ENCODE results near the gene PTK7.

PTK7 gene

GRCh38 chr6:43181621-43181941 is 105.5 kb downstream of the PTK7 start:
- no peak for FAIRE-seq

DNA sequence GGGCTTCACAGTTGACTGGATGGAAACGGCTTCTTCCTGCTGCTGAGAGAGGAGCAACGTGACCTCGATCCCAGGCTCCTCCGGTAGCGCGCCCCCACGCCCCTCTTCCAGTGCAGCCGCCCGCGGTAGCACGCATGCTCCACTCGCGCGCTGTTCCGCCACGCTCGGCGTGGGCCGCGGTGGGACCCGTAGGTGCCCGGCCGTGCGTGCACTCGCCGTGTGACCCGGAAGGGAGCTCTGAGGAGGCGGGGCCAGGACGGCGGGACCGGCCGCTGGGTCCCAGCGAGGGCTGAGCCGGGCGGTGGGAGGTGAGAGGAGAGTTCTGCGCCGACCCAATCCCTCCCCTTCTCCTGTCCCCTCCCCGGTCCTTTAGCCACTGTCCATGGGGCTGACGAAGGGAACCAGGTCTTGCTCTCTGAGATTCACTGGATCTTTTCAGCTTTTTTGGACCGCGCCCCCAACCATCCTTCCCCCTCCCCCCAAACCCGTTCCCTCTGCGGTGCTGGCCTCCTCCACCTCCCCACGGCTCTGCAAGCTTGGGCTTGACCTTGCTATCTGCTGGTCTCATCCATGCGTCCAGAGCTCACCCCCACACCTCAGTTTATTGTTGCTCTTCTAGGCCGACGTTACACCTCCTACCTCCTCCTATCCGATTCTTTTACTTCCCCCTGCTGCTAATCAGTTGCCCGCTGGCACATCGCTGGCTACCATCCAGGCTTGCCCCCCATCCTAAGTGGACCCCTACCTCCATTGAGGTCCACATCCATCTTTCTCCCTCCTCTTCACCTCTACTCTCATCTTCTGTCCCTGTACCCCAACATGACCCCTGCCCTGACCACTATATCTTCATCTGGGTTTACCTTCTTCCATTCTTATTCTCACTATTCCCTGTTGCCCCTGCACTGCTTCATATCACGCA is 106.1 kb downstream of the PTK7 start, which contains the start of gene CUL9:
Gene CUL9 (plus strand): TSS at position 255 of the 919 bp plus-strand sequence. CDS start 2,115 bp downstream, outside the sequence.
- no peak for FAIRE-seq

- no peak for FAIRE-seq
These were observed 107.3 kb downstream of the PTK7 start for GRCh38 chr6:43183441-43183840.

DNA sequence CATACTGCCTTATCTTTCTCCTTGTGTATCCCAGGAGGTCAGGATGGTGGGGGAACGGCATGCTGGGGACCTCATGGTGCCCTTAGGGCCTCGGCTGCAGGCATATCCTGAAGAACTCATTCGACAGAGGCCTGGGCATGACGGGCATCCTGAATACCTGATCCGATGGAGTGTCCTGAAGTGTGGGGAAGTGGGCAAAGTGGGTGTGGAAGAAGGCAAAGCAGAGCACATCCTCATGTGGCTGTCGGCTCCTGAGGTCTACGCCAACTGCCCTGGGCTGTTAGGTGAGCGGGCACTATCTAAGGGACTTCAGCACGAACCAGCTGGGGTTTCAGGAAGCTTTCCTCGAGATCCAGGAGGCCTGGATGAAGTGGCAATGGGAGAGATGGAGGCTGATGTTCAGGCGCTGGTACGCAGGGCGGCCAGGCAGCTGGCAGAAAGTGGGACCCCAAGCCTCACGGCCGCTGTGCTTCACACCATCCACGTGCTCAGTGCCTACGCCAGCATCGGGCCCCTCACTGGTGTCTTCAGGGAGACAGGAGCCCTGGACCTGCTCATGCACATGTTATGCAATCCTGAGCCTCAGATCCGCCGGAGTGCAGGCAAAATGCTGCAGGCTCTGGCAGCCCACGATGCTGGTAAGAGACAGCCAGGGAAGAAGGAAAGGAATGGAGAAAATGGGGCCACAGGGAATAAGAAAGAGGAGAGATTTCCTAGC is 108.3 kb downstream of the PTK7 start:
- no peak for FAIRE-seq

DNA sequence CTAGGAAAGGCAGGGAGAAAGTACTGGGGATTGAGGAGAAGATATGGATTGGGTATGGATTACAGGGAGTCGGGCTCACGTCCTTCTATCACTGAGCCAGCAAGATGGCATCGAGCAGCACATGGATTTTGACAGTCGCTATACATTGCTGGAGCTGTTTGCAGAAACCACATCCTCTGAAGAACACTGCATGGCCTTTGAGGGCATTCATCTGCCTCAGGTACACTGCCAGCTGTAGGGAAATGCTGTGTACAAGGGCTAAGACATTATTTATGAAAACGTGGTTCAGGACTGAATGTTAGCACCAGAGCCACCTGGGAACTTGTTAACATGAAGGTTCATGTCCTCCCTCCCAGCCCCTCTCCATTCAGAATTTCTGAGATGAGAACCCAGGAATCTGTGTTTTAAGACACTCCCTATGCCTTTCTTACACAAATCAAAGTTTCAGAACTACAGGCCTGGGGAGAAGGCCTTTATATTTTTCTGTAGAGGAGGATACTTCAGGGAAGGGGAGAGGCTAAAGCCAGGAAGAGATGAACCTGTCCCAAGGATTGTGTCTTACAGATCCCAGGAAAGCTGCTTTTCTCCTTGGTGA is 109.4 kb downstream of the PTK7 start:
- no peak for FAIRE-seq

- FAIRE-seq = no peak
These were observed 109.9 kb downstream of the PTK7 start for GRCh38 chr6:43186019-43186418.

DNA sequence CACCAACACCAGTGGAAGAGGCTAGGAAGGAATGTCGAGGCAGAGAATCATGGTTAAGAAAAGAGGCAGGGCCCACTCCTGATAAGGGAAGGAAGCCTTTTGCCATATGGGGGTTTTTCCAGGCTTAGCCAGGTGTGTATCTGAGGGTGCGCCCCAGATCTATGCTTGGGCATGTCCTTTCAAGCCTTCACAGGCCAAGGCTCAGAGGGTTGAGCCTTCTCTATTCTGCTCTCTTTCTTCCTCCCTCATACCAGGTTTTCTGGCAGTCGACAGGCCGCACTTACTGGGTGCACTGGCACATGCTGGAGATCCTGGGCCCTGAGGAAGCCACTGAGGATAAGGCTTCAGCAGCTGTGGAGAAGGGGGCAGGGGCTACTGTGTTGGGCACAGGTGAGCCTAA is 110.6 kb downstream of the PTK7 start:
- no peak for FAIRE-seq

DNA sequence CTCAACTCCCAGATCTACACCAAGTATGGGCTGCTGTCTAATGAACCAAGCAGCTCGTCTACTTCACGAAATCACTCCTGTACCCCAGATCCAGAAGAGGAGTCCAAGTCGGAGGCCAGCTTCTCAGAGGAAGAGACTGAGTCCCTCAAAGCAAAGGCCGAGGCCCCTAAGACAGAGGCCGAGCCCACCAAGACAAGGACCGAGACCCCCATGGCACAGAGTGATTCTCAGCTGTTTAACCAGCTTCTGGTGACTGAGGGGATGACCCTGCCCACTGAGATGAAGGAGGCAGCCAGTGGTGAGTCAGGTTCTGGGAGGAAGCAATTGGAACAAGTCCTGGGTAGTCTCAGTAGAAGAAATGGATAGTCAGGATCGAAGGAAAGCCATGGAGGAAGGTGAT is 111.7 kb downstream of the PTK7 start:
- FAIRE-seq = no peak

DNA sequence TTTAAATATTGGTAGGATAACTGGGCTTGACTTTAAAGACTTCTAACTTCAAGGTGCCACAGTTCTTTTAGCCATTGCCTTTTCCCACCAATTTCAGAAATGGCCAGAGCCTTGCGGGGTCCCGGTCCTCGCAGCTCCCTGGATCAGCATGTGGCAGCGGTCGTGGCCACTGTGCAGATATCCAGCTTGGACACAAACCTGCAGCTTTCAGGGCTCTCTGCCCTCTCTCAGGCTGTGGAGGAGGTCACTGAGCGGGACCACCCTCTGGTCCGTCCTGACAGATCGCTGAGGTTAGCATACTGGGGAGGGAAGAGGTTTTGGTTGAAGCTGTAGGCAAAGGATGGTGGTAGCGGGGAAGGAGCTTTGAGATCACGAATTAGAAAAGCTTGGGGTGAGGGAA is 112.3 kb downstream of the PTK7 start:
- no peak for FAIRE-seq

DNA sequence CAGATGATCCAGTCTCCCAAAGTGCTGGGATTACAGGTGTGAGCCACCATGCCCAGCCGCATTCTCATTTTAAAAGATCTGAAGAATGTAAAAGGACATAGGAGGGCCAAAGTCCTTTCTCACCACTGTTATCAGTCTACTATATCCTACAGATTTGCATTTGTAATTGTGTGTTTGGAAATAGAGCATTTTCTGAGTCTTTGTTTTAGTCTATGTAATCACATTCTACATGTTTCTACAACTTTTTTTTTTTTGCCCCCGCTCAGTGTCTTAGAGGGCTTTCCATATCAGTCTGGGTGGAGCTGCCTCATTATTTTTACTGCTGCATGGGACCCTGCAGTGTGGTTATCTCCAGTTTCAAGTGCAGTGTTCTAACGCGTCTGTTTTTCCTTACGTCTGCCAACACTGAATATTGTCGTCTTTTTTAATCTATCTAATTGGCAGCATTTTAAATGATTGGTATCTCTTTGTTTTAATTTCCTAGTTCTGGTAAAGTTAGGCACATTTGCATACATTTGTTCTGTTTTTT is 113.7 kb downstream of the PTK7 start:
- no peak for FAIRE-seq

DNA sequence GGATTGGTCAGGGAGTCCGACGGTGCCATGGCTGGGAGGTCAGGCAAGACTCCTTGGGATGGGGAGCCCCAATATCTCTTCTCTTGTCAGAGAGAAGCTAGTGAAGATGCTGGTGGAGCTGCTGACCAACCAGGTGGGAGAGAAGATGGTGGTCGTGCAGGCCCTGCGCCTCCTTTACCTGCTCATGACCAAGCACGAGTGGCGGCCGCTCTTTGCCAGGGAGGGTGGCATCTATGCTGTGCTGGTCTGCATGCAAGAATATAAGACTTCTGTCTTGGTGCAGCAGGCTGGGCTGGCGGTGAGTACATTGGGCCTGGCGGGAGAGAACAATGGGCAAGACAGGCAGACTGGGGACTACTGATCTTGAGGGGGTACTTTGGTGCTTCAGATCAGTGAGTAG is 116.8 kb downstream of the PTK7 start:
- FAIRE-seq = no peak

DNA sequence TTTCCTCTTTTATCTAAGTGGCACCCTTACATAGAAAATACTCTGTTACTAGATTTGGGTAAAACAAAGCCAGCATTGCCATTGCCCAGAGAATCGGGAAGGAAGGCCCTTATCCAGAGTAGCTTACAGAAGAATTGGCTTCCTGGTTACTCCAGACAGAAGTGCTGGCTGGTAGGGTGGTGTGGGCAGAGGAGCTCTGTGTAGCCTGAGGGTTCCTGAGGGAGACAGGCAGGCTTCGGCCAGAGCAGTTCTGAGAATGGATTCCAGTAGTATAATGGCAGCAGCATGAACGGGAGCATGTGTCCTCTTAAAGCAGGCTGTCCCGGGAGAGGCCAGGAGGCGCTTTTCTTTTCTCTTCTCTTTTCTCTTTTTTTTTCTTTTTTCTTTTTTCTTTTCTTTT is 117.8 kb downstream of the PTK7 start:
- FAIRE-seq = no peak

- FAIRE-seq = no peak
These were observed 120.2 kb downstream of the PTK7 start for GRCh38 chr6:43196337-43196736.

DNA sequence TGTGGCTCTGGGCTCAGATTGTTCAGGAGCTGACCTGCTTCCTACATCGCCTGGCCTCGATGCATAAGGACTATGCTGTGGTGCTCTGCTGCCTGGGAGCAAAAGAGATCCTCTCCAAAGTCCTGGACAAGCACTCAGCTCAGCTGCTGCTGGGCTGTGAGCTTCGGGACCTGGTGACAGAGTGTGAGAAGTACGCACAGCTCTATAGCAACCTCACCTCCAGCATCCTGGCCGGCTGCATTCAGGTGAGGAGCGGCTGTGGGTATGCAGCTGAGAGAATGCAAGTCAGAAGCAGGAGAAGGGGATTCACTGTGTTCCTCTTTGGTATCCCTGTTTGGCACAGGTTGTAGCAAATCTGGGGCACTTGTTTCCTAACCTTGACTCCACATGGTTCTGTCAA is 123.8 kb downstream of the PTK7 start:
- no peak for FAIRE-seq

- FAIRE-seq = no peak
These were observed 124.4 kb downstream of the PTK7 start for GRCh38 chr6:43200541-43200940.

- FAIRE-seq = no peak
These were observed 126.3 kb downstream of the PTK7 start for GRCh38 chr6:43202451-43202850.

DNA sequence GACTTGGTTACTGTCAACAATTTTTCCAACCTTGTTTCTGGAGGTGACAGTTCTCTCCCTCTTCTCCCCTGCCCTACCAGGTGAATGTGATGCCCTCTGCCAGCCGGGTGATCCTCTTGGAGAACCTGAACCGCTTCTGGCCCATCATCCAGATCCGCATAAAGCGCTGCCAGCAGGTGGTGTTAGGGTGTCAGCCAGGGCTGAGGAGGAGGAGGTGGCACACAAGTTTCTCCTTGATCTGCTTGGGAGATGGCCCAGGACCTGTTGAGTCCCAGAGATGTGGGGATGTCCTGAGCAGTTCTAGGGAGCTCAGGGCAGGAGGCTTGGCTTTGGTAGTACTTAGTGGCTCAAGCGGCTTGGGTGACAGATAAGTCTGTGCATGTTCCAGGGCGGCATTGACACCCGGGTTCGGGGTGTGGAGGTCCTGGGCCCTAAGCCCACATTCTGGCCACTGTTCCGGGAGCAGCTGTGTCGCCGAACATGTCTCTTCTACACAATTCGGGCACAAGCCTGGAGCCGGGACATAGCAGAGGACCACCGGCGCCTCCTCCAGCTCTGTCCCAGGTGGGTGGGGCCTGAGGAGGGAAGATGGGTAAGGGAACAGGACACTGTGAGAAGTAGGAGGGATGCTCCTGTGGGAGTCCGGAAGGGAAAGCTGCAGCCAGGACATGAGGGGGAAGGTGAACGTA is 127.1 kb downstream of the PTK7 start:
- FAIRE-seq = no peak

DNA sequence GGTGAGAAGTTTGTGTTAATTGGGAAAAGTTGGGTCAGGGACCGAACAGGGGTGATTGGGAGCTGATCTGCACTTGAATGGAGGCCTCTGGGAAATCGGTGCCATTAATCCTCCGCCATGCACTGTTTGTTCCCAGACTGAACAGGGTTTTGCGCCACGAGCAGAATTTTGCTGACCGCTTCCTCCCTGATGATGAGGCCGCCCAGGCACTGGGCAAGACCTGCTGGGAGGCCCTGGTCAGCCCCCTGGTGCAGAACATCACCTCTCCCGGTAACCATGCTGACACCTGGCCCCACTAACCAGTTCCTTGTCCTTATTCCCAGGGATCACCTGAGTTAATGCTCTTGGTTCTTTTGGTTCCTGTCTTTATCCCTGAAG is 127.6 kb downstream of the PTK7 start:
- no peak for FAIRE-seq

GRCh38 chr6:43204271-43205105 is 128.4 kb downstream of the PTK7 start:
- FAIRE-seq = no peak

- FAIRE-seq = no peak
These were observed 129.7 kb downstream of the PTK7 start for GRCh38 chr6:43205849-43206248.

GRCh38 chr6:43207286-43207685 is 131.2 kb downstream of the PTK7 start:
- peak; percentile 35 for FAIRE-seq

All from endometrium (tissue), 2 donors.